Activated B cell treated with CpG ODN at 0.5 μM for 24 hours (primary cell): ENCODE measurements around the gene SEMA4G. TPM values are rescaled to one million over a fixed set of nuclear protein-coding genes. Genes with fewer than 3 reads are reported as not detected.

Experiments used
- ATAC-seq: fragments of 200-7000 bp; cut with Tn5 transposase; one replicate; pipeline ENCODE4 v1.10.0; 2021; ENCODE audit warnings: low read depth, mild to moderate bottlenecking, moderate library complexity
- CTCF ChIA-PET: fragments of 350-600 bp; sonication (Branson Sonifier 250); formaldehyde crosslinking; loops from one replicate; lab custom pipeline; 2021; ENCODE audit warnings: antibody characterized with exemption; lab: Charles Lee
- POLR2A ChIA-PET: fragments of 350-600 bp; sonication (Branson Sonifier 250); formaldehyde crosslinking; loops from one replicate; lab custom pipeline; 2021; ENCODE audit warnings: antibody characterized with exemption; lab: Charles Lee
- DNase-seq: peaks from one replicate; pipeline ENCODE4 v3.0.0; 2022
- H3K27ac Mint-ChIP-seq: one replicate; pipeline ENCODE4 v1.8.0; 2020; ENCODE audit warnings: mixed read lengths
- H3K27me3 Mint-ChIP-seq: one replicate; pipeline ENCODE4 v1.8.0; 2021; ENCODE audit warnings: mixed read lengths
- H3K36me3 Mint-ChIP-seq: one replicate; pipeline ENCODE4 v1.8.0; 2021; ENCODE audit warnings: low read depth, mixed read lengths
- H3K4me1 Mint-ChIP-seq: one replicate; pipeline ENCODE4 v1.8.0; 2021; ENCODE audit warnings: mixed read lengths
- H3K4me3 Mint-ChIP-seq: one replicate; pipeline ENCODE4 v1.8.0; 2020; ENCODE audit warnings: mild to moderate bottlenecking, mixed read lengths
- H3K9me3 Mint-ChIP-seq: one replicate; pipeline ENCODE4 v1.8.0; 2020; ENCODE audit warnings: mixed read lengths
- intact Hi-C: fragments of 100-400 bp; cut with micrococcal nuclease; formaldehyde crosslinking; loops from one replicate; pipeline ENCODE4 v1.15.1; 2024
- total RNA-seq: library from RNA; stranded (reverse); gene quantifications from 2 replicates; pipeline ENCODE4 v1.2.3, GENCODE V29; 2022
- TF ChIP-seq, protein P1 (sequence below): fragments of 200-600 bp; IDR thresholded peaks from one replicate; pipeline ENCODE4 v1.8.0; 2022; ENCODE audit warnings: antibody characterized with exemption, mild to moderate bottlenecking

Gene SEMA4G
- total RNA-seq, 1 donor from 2014 or later = 0.60 TPM

GRCh38 chr10:100987685-100988049 is 18.4 kb downstream of the SEMA4G start:
- Mint-ChIP-seq H3K4me1 (peaks cover 46% of the 10 kb centered on the region), H3K9me3 (no peaks in the 10 kb centered on the region), H3K27ac (peak overlapping the region; percentile 82), H3K27me3 (no peaks in the 10 kb centered on the region), H3K36me3 (peaks cover 47% of the 10 kb centered on the region), H3K4me3 (peak overlapping the region; percentile 92)
- DNase-seq (no peak), ATAC-seq (peak; percentile 13)
- ChIA-PET POLR2A (interaction anchor here (1.0 to 4.7 kb wide), 2 partner anchors 11 to 75 kb away, joined by 3 to 54 read pairs; partner anchors contain the start of genes LZTS2 and SLF2), CTCF (interaction anchor here (6.0 kb wide), 1 partner anchor 9 kb away, joined by 34 read pairs; no protein-coding TSS in a partner anchor)
- TF ChIP-seq, protein P1, sequence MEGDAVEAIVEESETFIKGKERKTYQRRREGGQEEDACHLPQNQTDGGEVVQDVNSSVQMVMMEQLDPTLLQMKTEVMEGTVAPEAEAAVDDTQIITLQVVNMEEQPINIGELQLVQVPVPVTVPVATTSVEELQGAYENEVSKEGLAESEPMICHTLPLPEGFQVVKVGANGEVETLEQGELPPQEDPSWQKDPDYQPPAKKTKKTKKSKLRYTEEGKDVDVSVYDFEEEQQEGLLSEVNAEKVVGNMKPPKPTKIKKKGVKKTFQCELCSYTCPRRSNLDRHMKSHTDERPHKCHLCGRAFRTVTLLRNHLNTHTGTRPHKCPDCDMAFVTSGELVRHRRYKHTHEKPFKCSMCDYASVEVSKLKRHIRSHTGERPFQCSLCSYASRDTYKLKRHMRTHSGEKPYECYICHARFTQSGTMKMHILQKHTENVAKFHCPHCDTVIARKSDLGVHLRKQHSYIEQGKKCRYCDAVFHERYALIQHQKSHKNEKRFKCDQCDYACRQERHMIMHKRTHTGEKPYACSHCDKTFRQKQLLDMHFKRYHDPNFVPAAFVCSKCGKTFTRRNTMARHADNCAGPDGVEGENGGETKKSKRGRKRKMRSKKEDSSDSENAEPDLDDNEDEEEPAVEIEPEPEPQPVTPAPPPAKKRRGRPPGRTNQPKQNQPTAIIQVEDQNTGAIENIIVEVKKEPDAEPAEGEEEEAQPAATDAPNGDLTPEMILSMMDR = no peak
- intact Hi-C loops = loop anchor here (1.0 to 2.0 kb wide), 2 partner anchors 10 to 19 kb away; partner anchors contain the start of gene SEMA4G

DNA sequence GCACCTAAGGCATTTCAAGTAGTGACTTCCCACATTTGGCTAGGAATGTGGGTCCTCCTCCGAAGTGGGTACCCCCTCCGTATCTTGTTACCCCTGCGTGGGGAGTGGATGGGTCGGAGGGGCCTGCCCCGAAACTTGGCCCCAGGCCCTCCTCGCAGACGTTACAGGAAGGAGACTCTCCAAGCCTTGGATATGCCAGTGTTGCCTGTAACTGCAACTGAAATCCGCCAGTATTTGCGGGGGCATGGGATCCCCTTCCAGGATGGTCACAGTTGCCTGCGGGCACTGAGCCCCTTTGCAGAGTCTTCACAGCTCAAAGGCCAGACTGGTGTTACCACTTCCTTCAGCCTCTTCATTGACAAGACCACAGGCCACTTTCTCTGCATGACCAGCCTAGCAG is 18.9 kb downstream of the SEMA4G start:
- CTCF ChIA-PET = interaction anchor here (6.0 kb wide), 1 partner anchor 9 kb away, joined by 34 read pairs; no protein-coding TSS in a partner anchor
- peak overlapping the region; percentile 92 for H3K4me3 Mint-ChIP-seq
- H3K4me1 Mint-ChIP-seq = peaks cover 46% of the 10 kb centered on the region

GRCh38 chr10:100989088-100989487 is 19.8 kb downstream of the SEMA4G start:
- Mint-ChIP-seq H3K4me1 (peaks cover 46% of the 10 kb centered on the region), H3K9me3 (no peaks in the 10 kb centered on the region), H3K27ac (no peak overlapping the region), H3K36me3 (peaks cover 52% of the 10 kb centered on the region), H3K27me3 (no peaks in the 10 kb centered on the region), H3K4me3 (no peak overlapping the region)
- ATAC-seq (no peak), DNase-seq (no peak)
- TF ChIP-seq, protein P1 = no peak
- intact Hi-C loops = no loop called here
- ChIA-PET POLR2A (interaction anchor here (4.7 kb wide), 1 partner anchor 9 kb away, joined by 54 read pairs; the partner anchor contains the start of gene LZTS2), CTCF (interaction anchor here (6.0 kb wide), 1 partner anchor 8 kb away, joined by 34 read pairs; no protein-coding TSS in a partner anchor)

More for the DNA sequence above, 18.9 kb downstream of the SEMA4G start:
- H3K9me3 Mint-ChIP-seq = no peaks in the 10 kb centered on the region
- intact Hi-C loops = no loop called here
- POLR2A ChIA-PET = interaction anchor here (0.6 to 4.7 kb wide), 2 partner anchors 10 to 76 kb away, joined by 3 to 54 read pairs; partner anchors contain the start of gene LZTS2
- no peak overlapping the region for H3K27ac Mint-ChIP-seq
- TF ChIP-seq, protein P1 = no peak
- no peaks in the 10 kb centered on the region for H3K27me3 Mint-ChIP-seq
- DNase-seq (no peak), ATAC-seq (no peak)
- peaks cover 48% of the 10 kb centered on the region for H3K36me3 Mint-ChIP-seq

DNA sequence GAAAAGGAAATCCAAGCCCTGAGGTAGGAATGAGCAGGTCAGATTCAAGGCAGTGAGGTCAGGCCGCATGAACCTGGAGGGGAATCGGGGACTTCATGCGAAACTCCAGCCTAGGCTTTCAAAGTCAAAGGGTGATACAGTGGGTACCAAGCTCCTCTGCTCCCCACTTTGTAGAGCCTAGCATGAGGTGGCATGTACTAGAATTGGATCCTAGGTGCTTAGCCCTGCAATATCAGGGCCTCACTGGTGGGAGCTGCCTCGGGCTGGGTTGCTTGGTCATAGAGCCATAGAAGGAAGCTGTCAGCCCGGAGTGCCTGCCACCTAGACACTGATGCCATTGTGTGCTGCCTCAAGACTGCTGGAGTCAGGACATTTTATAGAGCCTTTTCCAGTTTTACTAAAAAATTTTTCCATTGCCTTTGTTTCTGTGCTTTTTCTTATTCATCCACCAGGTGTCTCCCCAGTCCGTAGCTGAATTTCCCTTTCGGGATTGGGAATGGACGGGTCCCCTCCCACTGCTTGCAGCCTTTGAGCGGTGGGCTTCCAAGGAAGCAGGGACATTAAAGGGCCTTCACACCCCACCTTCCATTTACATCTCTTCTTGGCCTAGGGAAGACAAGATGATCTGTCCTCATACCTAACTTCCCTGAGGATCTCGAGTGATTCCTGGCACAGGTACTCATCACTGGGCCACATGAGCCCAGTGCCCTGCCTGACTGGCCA is 24.8 kb downstream of the SEMA4G start:
- TF ChIP-seq, protein P1 = no peak
- ATAC-seq (no peak), DNase-seq (no peak)
- ChIA-PET CTCF (interaction anchor here (1.6 kb wide), 1 partner anchor 20 kb away, joined by 4 read pairs; no protein-coding TSS in a partner anchor), POLR2A (interaction anchor here (0.6 kb wide), 1 partner anchor 981 kb away, joined by 5 read pairs; no protein-coding TSS in a partner anchor)
- H3K27ac Mint-ChIP-seq = peak overlapping the region; percentile 0
- peaks cover 32% of the 10 kb centered on the region for H3K4me1 Mint-ChIP-seq
- peaks cover 44% of the 10 kb centered on the region for H3K36me3 Mint-ChIP-seq
- intact Hi-C loops = no loop called here
- H3K9me3 Mint-ChIP-seq = no peaks in the 10 kb centered on the region
- H3K27me3 Mint-ChIP-seq = no peaks in the 10 kb centered on the region
- H3K4me3 Mint-ChIP-seq = no peak overlapping the region

DNA sequence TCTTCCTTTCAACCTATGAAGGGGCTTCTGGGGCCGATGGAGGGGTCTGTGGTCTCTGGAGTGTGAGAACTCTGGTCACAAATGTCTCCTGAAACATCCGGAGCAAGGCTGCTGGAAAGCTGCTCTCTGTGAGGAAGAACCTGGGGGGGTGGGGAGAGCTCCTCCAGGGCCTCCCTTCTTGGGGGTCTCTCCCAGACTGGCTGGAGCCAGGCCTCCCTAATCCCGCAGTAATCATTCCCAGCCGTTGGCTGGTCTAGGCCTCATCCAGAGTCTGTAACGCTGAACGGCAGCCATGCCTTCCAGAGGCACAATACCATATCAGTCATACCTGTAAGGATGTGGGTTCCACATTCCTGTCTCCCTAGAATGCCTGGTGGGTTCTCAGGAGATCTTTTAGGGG is 25.9 kb downstream of the SEMA4G start:
- no peak for ATAC-seq
- ChIA-PET POLR2A (interaction anchor here (0.7 kb wide), 1 partner anchor 37 kb away, joined by 3 read pairs; no protein-coding TSS in a partner anchor), CTCF (no interaction called here)
- Mint-ChIP-seq H3K4me1 (peaks cover 30% of the 10 kb centered on the region), H3K9me3 (no peaks in the 10 kb centered on the region), H3K27me3 (no peaks in the 10 kb centered on the region), H3K36me3 (peaks cover 42% of the 10 kb centered on the region), H3K4me3 (no peak overlapping the region), H3K27ac (peak overlapping the region; percentile 22)
- no peak for DNase-seq
- intact Hi-C loops = loop anchor here (5.0 kb wide), 4 partner anchors 433 to 1647 kb away; partner anchors contain the start of genes HIF1AN and TRIM8
- TF ChIP-seq, protein P1 = no peak
